ENCODE measurements around the gene ABCC9. TPM values are rescaled to one million over a fixed set of nuclear protein-coding genes. Genes with fewer than 3 reads are reported as not detected.

The ABCC9 gene
- total RNA-seq (2022), result 0.05 TPM in 1 of 2 replicates, not detected in the other
- Bru-seq, nascent RNA, result not detected
- BruChase-seq, experiment 1, labeled RNA remaining after a 6-hour chase, result percentile 1 among the genes with signal in this experiment
- BruChase-seq, experiment 2, labeled RNA remaining after a 2-hour chase, result not detected
- long read RNA-seq, result 0 reads

DNA sequence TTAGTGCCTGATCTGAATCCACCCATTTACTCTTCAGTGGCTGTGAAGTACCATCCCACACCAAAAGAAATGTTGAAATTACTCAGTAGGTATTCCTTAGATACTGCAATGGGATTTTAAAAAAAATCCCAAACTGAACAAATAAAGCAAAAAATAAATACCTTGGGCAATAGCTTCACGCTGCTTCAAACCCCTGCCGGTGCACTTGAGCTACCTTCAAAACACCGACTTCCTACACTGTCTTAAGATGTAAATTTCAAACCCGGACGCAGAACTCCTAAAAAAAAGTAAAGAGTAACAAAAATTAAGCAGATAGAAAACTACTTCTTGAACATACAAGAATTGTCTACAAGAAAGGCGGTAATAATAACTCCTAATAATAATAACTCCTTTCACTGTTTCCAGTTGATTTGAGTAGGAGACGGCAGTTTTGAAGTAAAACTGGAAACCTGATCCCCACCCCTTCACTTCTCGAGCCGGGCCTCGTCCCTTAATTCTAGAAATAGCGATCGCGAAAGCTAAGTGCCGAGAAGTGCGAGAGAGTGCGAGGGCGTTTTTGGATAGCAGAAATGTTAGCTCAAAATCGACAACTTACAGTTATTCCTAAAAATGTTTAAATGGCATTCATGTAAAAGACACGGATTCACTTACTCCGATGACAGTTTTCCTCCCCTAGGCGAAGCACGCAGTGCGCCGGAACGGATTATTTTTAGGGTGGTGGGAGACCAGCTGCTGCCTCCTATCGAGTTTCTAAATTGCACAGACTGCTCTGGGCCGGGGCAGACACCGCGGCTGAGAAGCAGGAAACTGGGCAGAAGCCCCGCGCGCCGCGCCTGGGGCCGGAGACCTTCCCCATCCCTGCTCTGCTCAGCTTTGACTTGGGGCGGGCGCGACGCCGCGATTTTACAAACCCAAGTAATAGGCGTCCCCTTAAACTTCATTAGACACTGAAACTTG, at the start of gene ABCC9:
Gene ABCC9, minus strand, starts transcription at position 878 of the 957 bp plus-strand sequence. CDS start 4,752 bp downstream, outside the sequence.
- Mint-ChIP-seq H3K4me3 (ENCODE audit: low read depth, unreplicated experiment) (no peak within 1 kb of the TSS), H3K27me3 (ENCODE audit: unreplicated experiment) (no peaks in the 10 kb centered on the region), H3K27ac (ENCODE audit: unreplicated experiment) (no peak within 1 kb of the TSS), H3K4me1 (ENCODE audit: low read depth, unreplicated experiment) (no peaks in the 10 kb centered on the region), H3K36me3 (ENCODE audit: insufficient read depth, unreplicated experiment) (no peaks in the 10 kb centered on the region), H3K9me3 (ENCODE audit: low read depth, unreplicated experiment) (no peaks in the 10 kb centered on the region)
- TF ChIP-seq, protein P1, sequence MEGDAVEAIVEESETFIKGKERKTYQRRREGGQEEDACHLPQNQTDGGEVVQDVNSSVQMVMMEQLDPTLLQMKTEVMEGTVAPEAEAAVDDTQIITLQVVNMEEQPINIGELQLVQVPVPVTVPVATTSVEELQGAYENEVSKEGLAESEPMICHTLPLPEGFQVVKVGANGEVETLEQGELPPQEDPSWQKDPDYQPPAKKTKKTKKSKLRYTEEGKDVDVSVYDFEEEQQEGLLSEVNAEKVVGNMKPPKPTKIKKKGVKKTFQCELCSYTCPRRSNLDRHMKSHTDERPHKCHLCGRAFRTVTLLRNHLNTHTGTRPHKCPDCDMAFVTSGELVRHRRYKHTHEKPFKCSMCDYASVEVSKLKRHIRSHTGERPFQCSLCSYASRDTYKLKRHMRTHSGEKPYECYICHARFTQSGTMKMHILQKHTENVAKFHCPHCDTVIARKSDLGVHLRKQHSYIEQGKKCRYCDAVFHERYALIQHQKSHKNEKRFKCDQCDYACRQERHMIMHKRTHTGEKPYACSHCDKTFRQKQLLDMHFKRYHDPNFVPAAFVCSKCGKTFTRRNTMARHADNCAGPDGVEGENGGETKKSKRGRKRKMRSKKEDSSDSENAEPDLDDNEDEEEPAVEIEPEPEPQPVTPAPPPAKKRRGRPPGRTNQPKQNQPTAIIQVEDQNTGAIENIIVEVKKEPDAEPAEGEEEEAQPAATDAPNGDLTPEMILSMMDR (IDR thresholded peaks at IDR 0.05; ENCODE audit: unreplicated experiment), result no peak
- CTCF ChIA-PET, result no interaction called here
- no peak for DNase-seq
- BruUV-seq (replicated peaks), result no TSS peak
- intact Hi-C loops (cut with micrococcal nuclease; ENCODE audit: unreplicated experiment), result no loop called here

DNA sequence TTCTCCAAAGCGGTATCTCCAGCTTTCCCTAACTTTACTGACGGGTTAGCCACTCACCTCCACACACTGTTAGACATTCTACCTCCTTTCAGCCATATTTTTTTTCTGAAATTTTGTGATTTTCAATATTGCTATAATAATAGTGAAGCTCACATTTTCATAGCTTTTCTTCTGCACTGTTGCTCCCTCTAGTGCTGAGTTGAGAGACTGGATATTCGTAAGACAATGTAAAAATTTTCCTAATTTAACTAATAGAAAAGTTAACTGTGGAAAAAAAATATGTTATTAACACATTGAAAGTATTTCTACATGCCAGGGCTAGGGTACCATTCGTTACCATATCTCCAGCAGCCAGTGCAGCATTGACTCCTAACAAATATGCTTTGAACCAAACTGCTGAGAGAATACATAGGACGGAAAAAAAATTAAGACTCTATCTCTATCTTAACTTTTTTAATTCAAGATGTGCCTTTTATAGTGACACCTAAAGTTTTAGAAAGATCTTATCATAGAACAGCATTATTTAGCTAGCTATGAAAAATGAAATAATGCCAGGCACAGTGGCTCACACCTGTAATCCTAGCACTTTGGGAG, 48.7 kb upstream of the ABCC9 start:
- no peak overlapping the region for H3K4me3 Mint-ChIP-seq (ENCODE audit: low read depth, unreplicated experiment)
- intact Hi-C loops (cut with micrococcal nuclease; ENCODE audit: unreplicated experiment), result loop anchor here (1.0 kb wide), 1 partner anchor 292 kb away; no protein-coding TSS in a partner anchor
- CTCF ChIA-PET, result interaction anchor here (0.5 to 1.8 kb wide), 13 partner anchors 11 to 599 kb away, joined by 3 to 66 read pairs (median 3); partner anchors contain the start of gene KCNJ8
- peaks cover 13% of the 10 kb centered on the region for H3K27me3 Mint-ChIP-seq (ENCODE audit: unreplicated experiment)
- TF ChIP-seq, protein P1 (IDR thresholded peaks at IDR 0.05; ENCODE audit: unreplicated experiment), result peak; percentile 43
- H3K9me3 Mint-ChIP-seq (ENCODE audit: low read depth, unreplicated experiment), result no peaks in the 10 kb centered on the region
- H3K36me3 Mint-ChIP-seq (ENCODE audit: insufficient read depth, unreplicated experiment), result no peaks in the 10 kb centered on the region
- H3K27ac Mint-ChIP-seq (ENCODE audit: unreplicated experiment), result no peak overlapping the region
- H3K4me1 Mint-ChIP-seq (ENCODE audit: low read depth, unreplicated experiment), result no peaks in the 10 kb centered on the region
- DNase-seq, result peak; percentile 2
- no TSS peak for BruUV-seq (replicated peaks)

DNA sequence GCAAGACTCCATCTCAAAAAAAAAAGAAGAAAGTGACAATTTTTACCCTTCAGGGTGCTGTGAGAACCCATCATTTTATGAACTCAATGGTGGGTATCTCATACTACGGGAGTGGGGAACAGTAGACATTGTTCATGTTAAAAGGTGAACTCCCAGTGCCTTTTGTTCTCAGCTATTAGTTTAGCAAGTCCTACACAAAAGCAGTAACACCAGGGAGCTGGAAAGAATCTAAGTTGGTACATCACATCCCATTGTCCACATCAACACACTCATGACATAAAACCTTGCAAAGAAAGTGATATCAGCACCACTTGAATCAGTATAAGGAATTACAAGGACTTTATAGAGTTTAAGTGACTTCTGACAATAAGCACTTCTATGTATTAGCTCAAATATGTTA, 47.4 kb upstream of the ABCC9 start:
- H3K27me3 Mint-ChIP-seq (ENCODE audit: unreplicated experiment), result peaks cover 13% of the 10 kb centered on the region
- no TSS peak for BruUV-seq (replicated peaks)
- no peak for DNase-seq
- H3K4me3 Mint-ChIP-seq (ENCODE audit: low read depth, unreplicated experiment), result no peak overlapping the region
- CTCF ChIA-PET, result no interaction called here
- H3K9me3 Mint-ChIP-seq (ENCODE audit: low read depth, unreplicated experiment), result no peaks in the 10 kb centered on the region
- TF ChIP-seq, protein P1 (IDR thresholded peaks at IDR 0.05; ENCODE audit: unreplicated experiment), result no peak
- H3K4me1 Mint-ChIP-seq (ENCODE audit: low read depth, unreplicated experiment), result no peaks in the 10 kb centered on the region
- intact Hi-C loops (cut with micrococcal nuclease; ENCODE audit: unreplicated experiment), result loop anchor here (1.0 kb wide), 1 partner anchor 290 kb away; no protein-coding TSS in a partner anchor
- H3K27ac Mint-ChIP-seq (ENCODE audit: unreplicated experiment), result no peak overlapping the region
- H3K36me3 Mint-ChIP-seq (ENCODE audit: insufficient read depth, unreplicated experiment), result no peaks in the 10 kb centered on the region

DNA sequence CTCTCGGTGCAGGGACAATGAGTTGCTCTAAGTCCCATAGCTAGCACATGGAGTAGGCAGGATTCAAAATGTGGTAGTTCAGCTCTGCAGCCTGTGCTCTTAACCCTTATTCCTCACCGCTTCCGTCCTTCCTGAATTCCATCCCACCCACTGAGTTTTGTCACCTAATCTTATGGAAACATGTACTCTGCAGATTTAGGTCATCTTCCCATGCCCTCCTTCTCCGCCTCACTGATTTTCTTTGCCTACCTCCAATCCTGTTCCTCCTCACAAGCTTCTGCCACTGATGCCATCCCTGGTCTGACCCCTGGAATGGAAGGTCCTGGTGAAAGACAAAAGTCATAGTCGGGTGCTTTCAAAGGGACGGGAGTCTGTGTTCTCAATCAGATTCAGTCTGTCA, 46.5 kb upstream of the ABCC9 start:
- Mint-ChIP-seq H3K36me3 (ENCODE audit: insufficient read depth, unreplicated experiment) (no peaks in the 10 kb centered on the region), H3K27ac (ENCODE audit: unreplicated experiment) (no peak overlapping the region), H3K4me3 (ENCODE audit: low read depth, unreplicated experiment) (no peak overlapping the region), H3K9me3 (ENCODE audit: low read depth, unreplicated experiment) (no peaks in the 10 kb centered on the region), H3K27me3 (ENCODE audit: unreplicated experiment) (peaks cover 13% of the 10 kb centered on the region), H3K4me1 (ENCODE audit: low read depth, unreplicated experiment) (no peaks in the 10 kb centered on the region)
- intact Hi-C loops (cut with micrococcal nuclease; ENCODE audit: unreplicated experiment), result no loop called here
- CTCF ChIA-PET, result interaction anchor here (0.6 kb wide), 1 partner anchor 165 kb away, joined by 3 read pairs; no protein-coding TSS in a partner anchor
- no peak for DNase-seq
- no TSS peak for BruUV-seq (replicated peaks)
- TF ChIP-seq, protein P1 (IDR thresholded peaks at IDR 0.05; ENCODE audit: unreplicated experiment), result no peak

All from Calu3 (cell line).